ENCODE data around the gene KRTAP25-1. TPM values are rescaled to one million over a fixed set of nuclear protein-coding genes. Genes with fewer than 3 reads are reported as not detected.

KRTAP25-1 gene
- not detected for polyA plus RNA-seq (ENCODE audit: insufficient read depth in 1 of 5, insufficient read length in 5 of 5, low replicate concordance in 1 of 5)
- long read RNA-seq, donor 1: 0 reads
- long read RNA-seq, donor 2: 0 reads
- long read RNA-seq, donor 3: 0 reads
- long read RNA-seq, donor 4: 0 reads
- long read RNA-seq, donor 5: 0 reads
- long read RNA-seq, donor 6: 0 reads
- long read RNA-seq, donor 7: 0 reads
- long read RNA-seq, donor 8: 0 reads

- no peak for DNase-seq
These were observed at the start of gene KRTAP25-1 for GRCh38 chr21:30289215-30289614. Gene KRTAP25-1, minus strand, starts transcription at chr21:30289514. Its CDS starts 24 bp downstream, at chr21:30289490.

GRCh38 chr21:30338717-30339116 lies 49.4 kb upstream of the KRTAP25-1 start:
- DNase-seq: no peak

DNA sequence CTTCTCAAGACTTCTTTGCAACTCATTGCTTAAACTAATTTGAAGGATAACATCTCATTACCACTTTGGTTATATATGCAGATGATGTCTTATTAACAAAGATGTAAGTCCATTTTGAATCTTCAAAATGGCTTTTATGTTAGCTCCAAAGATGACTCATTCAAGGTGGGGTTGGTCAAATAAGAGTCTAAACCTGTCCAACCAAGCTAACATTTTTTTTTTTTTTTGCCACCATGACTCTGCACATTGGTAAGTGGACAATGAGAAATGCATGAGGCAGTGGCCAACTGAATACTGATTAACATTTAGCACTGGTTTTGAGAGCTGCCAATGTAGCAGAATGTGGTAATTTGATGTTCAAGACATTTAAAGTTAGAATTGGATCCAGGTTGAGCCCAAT lies 48.5 kb upstream of the KRTAP25-1 start:
- DNase-seq: no peak

DNA sequence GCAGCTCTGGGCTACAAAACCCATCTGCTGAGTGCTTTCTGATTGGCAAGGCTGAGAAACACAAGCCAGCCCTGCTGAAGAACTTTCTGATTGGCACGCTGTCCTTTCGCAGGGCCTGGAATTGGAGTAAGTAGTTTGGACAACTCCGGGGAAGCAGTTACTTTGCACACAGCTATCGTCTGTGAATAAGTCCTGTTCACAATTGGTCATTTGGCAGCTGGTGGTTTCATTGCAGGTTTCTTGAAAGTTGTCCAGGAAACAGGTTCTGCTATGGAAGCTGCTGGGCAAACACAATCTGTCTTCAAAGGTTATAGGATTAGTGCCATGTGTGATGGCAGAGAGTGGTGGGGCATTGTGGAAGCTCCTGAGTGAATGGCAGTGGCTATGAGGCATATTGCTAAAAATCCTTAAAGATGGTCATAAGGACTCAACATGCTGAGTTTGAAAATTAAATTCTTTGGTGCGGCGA lies 48.0 kb upstream of the KRTAP25-1 start, which contains the start of gene KRTAP27-1:
Gene KRTAP27-1, minus strand, starts transcription at position 419 of the 469 bp plus-strand sequence. Its CDS starts 26 bp downstream, at position 393.
- DNase-seq: no peak

DNA sequence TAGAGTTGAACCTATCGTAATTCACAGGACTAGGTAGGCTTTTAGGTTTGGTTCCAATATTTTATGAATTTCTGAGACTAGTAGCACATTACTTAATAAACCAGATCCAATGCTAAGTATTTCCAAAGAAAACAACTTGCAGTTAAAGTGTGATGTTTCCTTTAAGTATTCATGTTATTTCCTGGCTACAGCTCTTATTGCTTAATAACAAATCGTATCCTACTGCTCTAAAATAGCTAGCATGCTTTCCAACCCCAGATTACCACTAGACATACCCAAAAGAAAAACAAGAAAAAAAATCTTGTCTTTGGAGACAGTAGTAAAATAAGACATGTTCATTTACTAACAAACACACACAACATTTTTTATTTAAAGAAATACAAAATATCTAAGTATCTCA lies 47.3 kb upstream of the KRTAP25-1 start:
- no peak for DNase-seq

- DNase-seq: no peak
These were observed 44.4 kb upstream of the KRTAP25-1 start for GRCh38 chr21:30333736-30334135.

DNA sequence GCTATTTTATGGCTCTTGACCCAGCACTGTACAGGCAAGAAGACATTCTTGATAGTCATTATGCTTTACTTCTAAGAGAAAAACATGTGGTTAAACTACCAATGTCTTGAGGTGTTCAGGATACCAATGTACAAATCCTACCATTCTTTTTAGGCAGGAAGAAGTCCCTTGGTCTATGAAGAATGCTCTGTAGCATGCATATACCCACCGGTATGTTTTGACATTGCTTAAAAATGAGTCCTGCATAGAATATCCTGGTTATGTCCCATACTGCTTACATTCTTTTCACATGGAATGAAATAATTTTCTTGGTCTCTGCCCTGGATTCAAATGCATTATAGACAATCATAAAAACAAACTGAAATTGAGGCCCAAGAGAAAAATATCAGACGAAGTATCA lies 43.4 kb upstream of the KRTAP25-1 start:
- DNase-seq: no peak

- no peak for DNase-seq
These were observed 40.0 kb upstream of the KRTAP25-1 start for GRCh38 chr21:30329203-30329875.

GRCh38 chr21:30326390-30326789 lies 37.1 kb upstream of the KRTAP25-1 start:
- DNase-seq: no peak

DNA sequence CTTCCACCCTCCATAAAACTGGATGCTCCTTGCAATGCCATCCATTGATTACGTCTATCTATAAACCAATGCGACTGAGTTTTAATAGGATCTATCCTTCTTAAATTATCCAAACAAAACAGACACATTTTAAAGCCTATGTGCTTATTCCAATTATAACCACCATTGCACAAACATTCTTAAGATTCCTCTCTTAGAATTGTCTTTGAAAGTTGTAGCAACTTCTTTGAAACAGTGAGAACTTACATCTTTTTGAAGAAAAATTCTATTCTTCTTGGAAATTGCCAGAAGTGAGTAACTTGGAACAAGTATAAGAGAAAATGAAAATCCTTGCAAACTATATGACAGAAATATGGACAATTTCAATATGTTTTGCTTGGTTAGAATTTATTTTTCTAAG lies 30.9 kb upstream of the KRTAP25-1 start, which contains the start of gene KRTAP26-1:
Gene KRTAP26-1, minus strand, starts transcription at position 101 of the 400 bp plus-strand sequence. CDS start 280 bp downstream, outside the sequence.
- DNase-seq: no peak

DNA sequence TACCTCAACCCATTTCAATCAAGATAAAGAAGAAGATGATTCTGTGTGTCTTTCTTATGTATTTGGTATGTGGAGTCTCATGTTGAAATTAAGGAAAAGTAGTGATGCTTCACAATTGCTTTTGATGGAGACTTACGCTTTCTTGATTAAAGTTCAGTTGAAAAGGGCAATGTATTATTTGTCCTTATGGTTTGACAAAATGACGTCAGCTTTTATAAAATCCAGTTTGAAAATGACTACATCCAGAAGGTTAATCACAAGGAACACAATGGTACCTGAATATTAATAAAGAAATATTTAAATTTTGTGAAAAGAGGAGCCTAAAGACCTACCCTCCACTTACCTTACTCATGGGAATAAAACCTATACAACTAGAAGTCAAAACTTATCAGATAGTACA lies 26.4 kb upstream of the KRTAP25-1 start:
- DNase-seq: no peak

DNA sequence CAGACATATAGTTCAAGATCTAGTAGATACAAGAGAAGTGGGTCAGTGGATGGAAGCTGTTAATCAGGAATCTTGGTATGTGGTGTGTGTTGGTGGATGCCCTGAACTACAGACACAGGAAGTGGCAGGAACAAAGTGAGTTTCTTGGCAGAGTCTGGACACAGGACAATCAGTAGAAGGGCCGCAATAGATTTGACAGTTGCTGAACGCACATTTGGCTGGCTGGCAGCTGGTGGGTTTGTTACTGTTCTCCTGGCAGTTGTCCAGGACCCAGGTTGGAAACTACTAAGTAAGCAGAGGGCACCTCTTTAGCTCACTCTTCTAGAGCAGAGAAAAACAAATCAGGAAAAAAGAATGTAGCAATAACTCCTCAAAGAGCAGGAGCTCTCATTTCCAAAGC lies 17.6 kb upstream of the KRTAP25-1 start:
- DNase-seq: no peak

DNA sequence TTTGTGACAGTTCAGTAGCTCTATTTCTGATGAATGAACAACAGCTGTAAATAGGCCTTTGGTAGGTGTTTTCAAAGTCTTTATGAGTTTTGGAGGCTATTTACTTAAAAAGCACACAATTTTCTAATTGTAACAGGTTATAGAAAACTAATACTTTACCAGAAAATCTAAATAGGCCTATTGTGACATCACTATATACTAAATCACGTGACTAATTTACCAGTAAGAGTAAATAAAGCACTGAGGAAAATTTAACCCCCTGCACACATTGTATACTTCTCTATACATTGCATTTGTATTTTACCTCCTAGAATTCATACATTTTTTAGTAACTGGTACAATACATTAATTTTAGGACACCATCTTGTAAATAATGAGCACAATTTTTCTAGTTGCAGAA lies 15.8 kb upstream of the KRTAP25-1 start:
- DNase-seq: no peak

- no peak for DNase-seq
These were observed 6.5 kb downstream of the KRTAP25-1 start, which contains the start of gene KRTAP24-1 for GRCh38 chr21:30282850-30283249. Gene KRTAP24-1, minus strand, starts transcription at chr21:30282950. Its CDS starts 18 bp downstream, at chr21:30282932.

DNA sequence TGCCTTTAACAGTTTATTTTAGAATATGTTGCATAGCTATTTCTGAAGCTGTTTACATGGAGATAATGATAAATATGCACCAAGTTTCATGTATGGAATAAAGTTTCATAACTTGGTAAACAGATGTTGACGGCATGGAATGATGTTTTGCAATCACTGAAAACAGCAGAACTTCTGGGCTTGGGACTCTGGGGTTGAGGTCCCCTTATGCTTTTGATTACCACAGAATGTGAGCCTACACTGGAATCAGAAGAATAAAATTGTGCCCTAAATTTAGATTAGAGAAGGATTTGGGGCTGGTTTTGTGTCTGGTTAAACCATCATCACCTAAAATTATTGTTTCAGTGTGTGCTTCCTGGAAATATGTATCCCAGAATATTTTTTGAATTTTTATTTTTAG lies 17.7 kb downstream of the KRTAP25-1 start:
- DNase-seq: no peak

GRCh38 chr21:30271156-30271555 lies 18.2 kb downstream of the KRTAP25-1 start:
- DNase-seq: no peak

DNA sequence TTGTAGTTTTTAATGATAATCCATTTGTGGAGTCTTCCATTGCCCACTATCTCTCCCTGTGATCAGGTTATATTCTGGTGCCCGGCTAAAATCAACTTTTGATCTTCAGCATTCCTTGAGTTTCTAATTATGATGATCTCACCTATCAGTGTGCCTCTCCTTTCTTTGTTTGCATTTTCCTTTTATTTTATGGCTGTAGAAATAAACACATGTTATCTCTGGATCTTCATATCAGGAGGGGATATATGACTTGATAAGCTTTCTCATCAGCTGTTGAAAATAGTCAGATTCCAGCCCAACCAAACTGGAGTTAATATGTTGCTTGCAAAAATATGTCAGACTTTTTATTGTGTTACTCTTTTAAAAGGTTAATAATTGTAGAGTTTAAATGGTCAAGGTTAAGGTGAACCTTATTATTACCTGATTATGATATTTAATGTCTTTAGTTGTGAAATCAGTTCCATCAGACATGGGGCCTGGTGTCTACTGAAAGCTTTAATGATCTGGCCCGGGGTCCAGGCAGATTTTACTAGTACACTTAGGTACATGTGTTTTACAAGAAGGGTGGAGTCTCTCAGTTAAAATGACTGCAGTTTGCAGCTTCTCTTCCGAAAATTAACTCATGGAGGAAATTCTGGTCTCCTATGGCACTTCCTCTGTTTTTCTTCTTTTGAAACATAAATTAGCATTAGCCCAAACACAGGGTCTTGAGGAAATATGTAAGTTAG lies 19.3 kb downstream of the KRTAP25-1 start:
- no peak for DNase-seq

DNA sequence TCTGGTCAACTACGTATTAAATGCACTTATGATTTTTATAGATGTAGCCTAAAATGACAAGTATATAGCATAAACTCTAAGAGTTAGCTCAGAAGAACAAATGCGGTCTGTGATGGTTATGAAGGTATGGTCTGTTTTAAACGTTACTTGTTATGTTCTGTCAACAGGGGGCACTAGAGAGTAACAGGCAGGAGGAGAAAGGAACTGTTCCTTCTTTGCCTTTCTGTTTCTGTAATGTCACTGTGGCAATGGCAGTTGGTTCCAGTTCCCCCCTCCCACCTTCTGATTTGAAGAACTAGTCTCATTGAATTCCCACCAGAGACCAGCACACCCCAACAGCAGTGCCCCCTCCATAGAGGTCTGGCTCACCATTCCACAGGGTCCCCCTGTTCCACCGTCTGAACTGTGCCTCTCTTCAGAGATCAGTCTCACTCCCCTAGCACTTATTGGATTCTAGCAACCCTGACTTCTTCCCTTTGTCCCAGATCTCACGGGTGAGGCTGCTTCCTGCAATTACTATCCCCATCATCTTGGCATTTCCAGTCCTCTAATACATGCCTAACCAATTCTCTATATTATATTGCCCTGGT lies 20.6 kb downstream of the KRTAP25-1 start:
- no peak for DNase-seq

- DNase-seq: no peak
These were observed 31.5 kb downstream of the KRTAP25-1 start for GRCh38 chr21:30257773-30258172.

GRCh38 chr21:30256100-30256499 lies 33.2 kb downstream of the KRTAP25-1 start:
- DNase-seq: no peak

DNA sequence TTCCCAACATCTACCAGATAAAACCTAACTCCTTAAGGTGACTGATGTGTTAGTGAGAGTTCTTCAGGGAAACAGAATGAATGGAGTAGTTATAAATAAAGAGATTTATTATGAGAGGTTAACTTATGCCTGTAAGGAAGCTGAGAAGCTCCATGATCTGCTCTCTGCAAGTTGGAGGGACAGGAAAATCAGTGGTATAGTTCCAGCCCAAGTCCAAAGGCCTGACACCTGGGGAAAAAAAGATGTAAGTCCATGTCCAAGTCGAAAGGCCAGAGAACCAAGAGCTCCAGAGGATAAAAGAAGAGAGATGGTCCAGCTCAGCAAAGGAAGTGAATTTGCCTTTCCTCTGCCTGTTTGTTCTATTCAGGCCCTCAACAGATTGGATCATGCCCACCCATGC lies 33.6 kb downstream of the KRTAP25-1 start:
- no peak for DNase-seq

DNA sequence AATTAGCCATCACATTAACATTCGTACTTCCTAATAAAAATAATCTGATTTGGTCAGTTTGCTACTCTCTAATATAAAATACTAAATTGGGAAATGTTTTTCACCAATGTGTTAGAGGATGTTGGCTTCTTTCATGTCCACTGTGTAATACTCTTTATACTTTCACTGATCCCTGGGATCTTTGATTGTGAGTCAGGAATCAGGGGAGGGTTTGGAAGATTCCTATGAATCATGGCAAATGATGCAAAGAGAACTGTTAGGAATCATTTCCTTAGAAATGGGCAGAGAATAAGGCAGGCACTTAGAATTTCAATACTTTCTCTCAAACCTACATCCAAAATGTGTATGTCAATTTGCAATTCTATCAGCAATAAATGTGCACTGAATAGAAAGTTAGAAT lies 37.5 kb downstream of the KRTAP25-1 start:
- no peak for DNase-seq
